Retinal pigment epithelial cell (primary cell): ENCODE data around the gene FMNL2.

Source experiments
- DNase-seq: peaks from one replicate; pipeline ENCODE4 v3.0.0-alpha.2; 2010; ENCODE audit warnings: low read depth
- H3K4me3 ChIP-seq: 2 replicates; pipeline ENCODE4 v1.5.1; 2011; ENCODE audit warnings: mild to moderate bottlenecking, low read length, control low read depth, moderate library complexity
- CTCF ChIP-seq: conservative IDR thresholded peaks from 2 replicates; pipeline ENCODE4 v1.5.1; 2011; ENCODE audit warnings: low read depth, low read length, control low read depth, inconsistent platforms

FMNL2 gene

GRCh38 chr2:152453129-152453911, 118.3 kb downstream of the FMNL2 start:
- H3K4me3 ChIP-seq = peak overlapping the region; percentile 5
- TF ChIP-seq CTCF = no peak
- DNase-seq = no peak

GRCh38 chr2:152454371-152454770, 119.4 kb downstream of the FMNL2 start:
- no peak for TF ChIP-seq CTCF
- DNase-seq = no peak
- H3K4me3 ChIP-seq = no peak overlapping the region

- no peak for DNase-seq
- TF ChIP-seq CTCF = no peak
- no peak overlapping the region for H3K4me3 ChIP-seq
Observed at GRCh38 chr2:152454960-152455359, 120.0 kb downstream of the FMNL2 start.

- TF ChIP-seq CTCF = no peak
- no peak overlapping the region for H3K4me3 ChIP-seq
- DNase-seq = no peak
Observed at GRCh38 chr2:152455738-152456137, 120.8 kb downstream of the FMNL2 start.

- no peak overlapping the region for H3K4me3 ChIP-seq
- no peak for DNase-seq
- no peak for TF ChIP-seq CTCF
Observed at GRCh38 chr2:152456262-152456661, 121.3 kb downstream of the FMNL2 start.

GRCh38 chr2:152458441-152458940, 123.5 kb downstream of the FMNL2 start:
- no peak overlapping the region for H3K4me3 ChIP-seq
- TF ChIP-seq CTCF = no peak
- no peak for DNase-seq

GRCh38 chr2:152459091-152459490, 124.1 kb downstream of the FMNL2 start:
- TF ChIP-seq CTCF = no peak
- DNase-seq = no peak
- no peak overlapping the region for H3K4me3 ChIP-seq
